MM.1S (cell line): ENCODE measurements around the gene SMIM35.

Experiments
- CTCF ChIP-seq: fragments of 300-600 bp; sonication (generic); IDR thresholded peaks from 2 replicates; pipeline ENCODE4 v1.5.1; 2016; ENCODE audit warnings: antibody characterized with exemption, low read length, mixed read lengths
- EZH2 ChIP-seq: fragments of 300-600 bp; sonication (generic); optimal IDR thresholded peaks from 2 replicates; pipeline ENCODE3; 2017; ENCODE audit warnings: low read depth, mild to moderate bottlenecking, antibody characterized with exemption, low read length, mixed read lengths
- EZH2phosphoT487 ChIP-seq: fragments of 300-600 bp; sonication (generic); IDR thresholded peaks from 2 replicates; pipeline ENCODE4 v1.6.1; 2018; ENCODE audit warnings: antibody characterized with exemption, low read length

GRCh38 chr11:117997823-117998579, 88.8 kb downstream of the SMIM35 start:
- TF ChIP-seq CTCF (no peak), EZH2 (no peak), EZH2phosphoT487 (no peak)
